LNCaP clone FGC (cell line): ENCODE data around the gene MED25.

Experiments
- DNase-seq: peaks from one replicate; pipeline ENCODE4 v3.0.0-alpha.2; 2011; ENCODE audit warnings: low read depth
- H3K4me3 ChIP-seq: 2 replicates; pipeline ENCODE4 v1.5.1; 2011; ENCODE audit warnings: mild to moderate bottlenecking, low read depth, low read length, control low read depth
- CTCF ChIP-seq: IDR thresholded peaks from 2 replicates; pipeline ENCODE4 v1.5.1; 2012; ENCODE audit warnings: mild to moderate bottlenecking; ENCODE audit not compliant: control insufficient read depth, insufficient read depth; ENCODE audit errors: extremely low read depth

MED25 gene

DNA sequence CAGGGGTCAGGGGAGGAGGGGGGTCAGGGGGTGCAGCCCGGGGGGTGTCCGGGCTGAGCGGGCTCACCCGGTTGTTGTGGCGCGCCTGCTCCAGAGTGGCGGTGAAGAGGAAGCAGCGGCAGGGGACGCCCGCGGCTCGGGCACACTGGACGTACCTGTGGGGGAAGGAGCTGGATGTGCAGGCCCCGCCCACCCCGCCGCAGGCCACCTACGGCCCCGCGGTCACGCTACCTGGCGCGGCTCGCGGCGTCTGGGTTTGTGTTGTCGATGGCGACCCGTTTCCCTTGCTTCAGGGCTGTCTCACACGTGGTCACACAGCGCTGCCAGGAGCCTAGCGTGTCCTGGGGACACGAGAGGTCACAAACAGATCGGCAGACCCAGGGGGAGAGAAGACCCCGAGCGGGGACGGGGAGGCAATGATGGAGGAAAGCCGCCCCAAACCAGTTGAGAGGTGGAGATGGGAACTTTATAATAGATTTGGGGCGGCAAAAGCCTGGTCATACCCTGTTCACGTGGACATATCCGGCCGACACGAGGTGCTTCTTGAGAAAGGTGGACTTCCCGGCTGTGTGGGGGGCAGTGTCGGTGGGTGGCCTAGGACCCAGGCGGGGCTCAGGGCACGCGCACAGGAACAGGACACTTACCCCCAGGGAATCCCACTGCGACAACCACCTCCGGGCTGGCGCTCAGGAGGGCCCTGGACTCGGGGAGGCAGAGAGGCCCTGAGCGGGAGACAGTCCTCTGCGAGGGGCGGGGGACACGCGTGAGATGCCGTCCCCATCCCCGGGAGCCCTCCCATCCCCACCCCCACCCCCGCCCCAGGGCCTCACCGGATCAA lies 43.7 kb downstream of the MED25 start:
- peak; percentile 19 for DNase-seq
- peak overlapping the region; percentile 42 for H3K4me3 ChIP-seq
- peak; percentile 34; the same call in 1 of the 2 replicates for TF ChIP-seq CTCF

DNA sequence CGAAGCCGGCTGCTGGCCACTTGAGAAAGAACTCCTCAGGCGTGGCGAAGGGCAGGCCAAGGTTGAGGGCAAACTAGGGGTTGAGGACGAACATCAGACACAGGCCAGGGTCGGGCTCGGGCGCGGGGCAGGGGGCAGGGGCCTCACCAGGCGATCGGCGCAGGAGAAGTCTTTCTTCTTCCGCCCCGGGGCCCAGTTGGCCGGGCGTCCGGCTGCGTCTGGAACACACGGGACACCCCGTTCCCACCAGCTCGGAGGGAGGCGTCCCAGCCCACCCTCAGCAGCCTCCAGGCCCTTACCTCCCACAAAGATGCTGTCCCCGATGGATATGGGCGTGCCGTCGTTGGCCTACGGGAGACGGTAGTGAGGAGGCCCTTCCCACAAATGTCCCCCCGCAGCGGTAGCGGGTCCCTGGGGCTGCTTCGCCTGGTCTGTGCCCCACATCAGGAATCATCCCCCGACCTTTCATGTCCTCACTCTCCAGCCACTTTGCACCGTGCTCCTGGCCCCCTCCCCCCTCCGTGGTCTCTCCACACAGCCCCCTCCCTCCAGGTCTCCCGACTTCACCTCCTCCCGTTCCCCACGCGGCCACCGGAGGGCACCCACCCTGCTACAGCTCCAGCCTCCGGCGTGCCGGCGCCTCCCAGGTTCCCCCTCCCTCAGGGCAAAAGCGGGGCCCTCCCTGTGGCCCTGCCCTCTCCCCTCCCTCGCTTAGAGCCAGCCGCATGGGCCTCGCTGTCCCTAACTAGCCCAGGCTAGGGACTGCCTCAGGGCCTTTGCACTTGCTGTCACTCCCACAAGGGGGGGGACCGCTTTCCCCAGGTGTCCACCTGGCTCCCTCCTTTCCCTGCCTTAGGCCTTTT lies 44.5 kb downstream of the MED25 start:
- DNase-seq = no peak
- TF ChIP-seq CTCF = peak; percentile 26

DNA sequence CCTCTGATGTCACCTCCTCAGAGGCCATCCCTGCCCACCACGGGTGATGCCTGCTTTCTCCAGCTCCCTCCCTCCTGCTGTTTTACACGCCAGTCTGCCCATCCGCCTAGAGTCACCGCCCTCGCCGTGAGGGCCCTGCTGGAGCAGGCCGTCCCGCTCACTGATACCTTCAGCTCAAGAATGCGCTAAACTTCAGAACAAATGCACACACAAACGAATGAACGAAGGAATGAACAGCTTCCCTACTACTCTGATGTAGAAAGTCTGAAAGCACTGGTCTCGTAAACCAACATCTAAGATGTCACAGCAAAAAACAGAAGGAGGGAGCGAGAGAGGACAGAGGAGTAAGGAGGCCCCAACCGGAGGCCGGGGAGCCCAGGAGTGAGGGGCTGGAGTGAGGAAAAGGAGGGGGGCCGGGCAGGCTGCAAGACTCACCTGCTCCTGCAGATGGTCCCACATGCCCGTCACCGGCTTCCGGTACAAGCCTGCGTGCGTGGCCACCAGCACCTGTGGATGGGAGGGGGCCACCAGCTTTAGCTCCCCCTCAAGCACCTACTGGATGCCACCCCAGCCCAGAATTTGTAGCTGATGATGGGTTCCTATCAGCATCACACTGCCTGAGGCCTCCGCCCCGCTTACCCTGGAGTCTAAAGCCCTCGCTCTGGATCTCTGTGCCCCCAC lies 45.3 kb downstream of the MED25 start:
- TF ChIP-seq CTCF = no peak
- H3K4me3 ChIP-seq = no peak overlapping the region
- no peak for DNase-seq

More for the DNA sequence above, 44.5 kb downstream of the MED25 start:
- H3K4me3 ChIP-seq = no peak overlapping the region

- DNase-seq = no peak
- H3K4me3 ChIP-seq = no peak overlapping the region
- no peak for TF ChIP-seq CTCF
Observed at GRCh38 chr19:49863935-49864320, 45.8 kb downstream of the MED25 start.

DNA sequence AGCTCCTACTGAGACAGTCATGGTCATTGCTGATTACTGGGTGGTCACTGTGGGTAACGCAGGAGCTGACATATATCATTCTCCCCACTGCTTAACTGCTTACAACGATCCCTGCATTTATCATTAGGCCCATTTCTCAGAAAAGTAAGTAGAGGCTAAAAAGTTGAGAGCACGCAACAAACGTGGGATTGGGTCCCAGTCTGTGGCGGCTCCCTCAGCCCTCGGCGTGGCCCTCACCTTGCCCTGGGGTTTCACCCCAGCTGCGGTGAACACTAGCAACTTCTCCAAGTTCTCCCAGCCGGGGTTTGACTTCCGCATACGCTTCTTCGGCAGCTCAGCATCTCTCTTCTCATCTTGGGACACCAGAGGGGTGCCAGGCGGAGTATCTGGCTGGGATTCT lies 46.8 kb downstream of the MED25 start:
- no peak for TF ChIP-seq CTCF
- peak overlapping the region; percentile 87; the same call in 1 of the 2 replicates for H3K4me3 ChIP-seq
- no peak for DNase-seq

DNA sequence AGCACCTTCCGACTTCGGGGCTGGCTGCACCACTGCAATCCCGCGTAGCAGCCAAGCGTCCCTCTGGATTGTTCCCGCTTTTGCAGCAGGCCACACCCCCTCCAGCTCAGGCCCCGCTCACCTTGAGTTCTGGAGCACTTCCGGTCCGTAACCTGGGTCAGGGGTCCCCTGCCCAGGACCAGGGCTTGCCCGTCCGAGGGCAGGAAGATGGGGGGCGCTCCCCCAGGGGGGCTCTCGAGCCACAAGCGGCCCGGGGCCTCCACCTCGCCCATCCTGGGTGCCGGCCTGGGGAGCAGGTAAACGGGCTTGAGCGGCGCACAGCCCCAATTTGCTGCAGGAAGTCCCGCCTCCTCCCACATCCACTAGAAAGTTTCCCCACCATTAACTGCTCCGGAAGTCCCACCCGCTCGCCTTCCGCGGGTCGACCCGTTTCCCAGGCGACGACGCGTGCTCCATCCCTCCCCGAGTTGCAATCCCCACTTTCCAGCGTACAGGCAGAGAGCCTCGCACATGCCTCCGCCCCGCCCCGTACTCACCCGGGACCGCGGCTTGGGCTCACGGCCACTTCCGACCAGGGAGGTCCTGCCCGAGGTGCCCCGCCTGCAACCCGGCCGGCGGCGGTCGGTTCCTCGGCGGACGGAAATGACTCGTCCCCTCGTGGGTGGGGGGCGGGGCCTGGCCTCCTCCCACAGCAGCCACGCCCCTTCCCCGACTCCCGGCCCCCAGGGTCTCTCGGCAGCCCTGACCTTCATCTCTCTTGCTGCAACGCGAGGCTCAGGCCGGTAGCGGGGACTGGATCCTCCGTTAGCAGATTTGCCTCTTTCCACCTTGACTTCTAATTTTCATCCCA lies 49.1 kb downstream of the MED25 start, which contains the start of gene PNKP:
PNKP (minus strand) TSS at position 644 of the 850 bp plus-strand sequence; CDS start at position 272, 372 bp downstream.
- DNase-seq = peak; percentile 64
- no peak for TF ChIP-seq CTCF
- H3K4me3 ChIP-seq = peak within 1 kb of the TSS; percentile 87
